GM19395 (cell line): Measurements from ENCODE around the gene FIBCD1.

Experiments used
- ATAC-seq: cut with Tn5 transposase; IDR thresholded peaks from one replicate; pipeline ENCODE4 v1.9.1; 2021; ENCODE audit warnings: mild to moderate bottlenecking, moderate library complexity; ENCODE audit not compliant: unreplicated experiment

The FIBCD1 gene

GRCh38 chr9:130884111-130884531, 54.9 kb downstream of the FIBCD1 start:
- ATAC-seq, result no peak

GRCh38 chr9:130883479-130883878, 55.6 kb downstream of the FIBCD1 start:
- no peak for ATAC-seq

GRCh38 chr9:130882696-130883225, 56.3 kb downstream of the FIBCD1 start:
- no peak for ATAC-seq

GRCh38 chr9:130881516-130881915, 57.5 kb downstream of the FIBCD1 start:
- no peak for ATAC-seq

GRCh38 chr9:130880599-130881220, 58.3 kb downstream of the FIBCD1 start:
- no peak for ATAC-seq

GRCh38 chr9:130879863-130880411, 59.1 kb downstream of the FIBCD1 start:
- no peak for ATAC-seq

- ATAC-seq, result no peak
Measured at GRCh38 chr9:130878295-130878694, 60.8 kb downstream of the FIBCD1 start.

GRCh38 chr9:130877300-130877699, 61.7 kb downstream of the FIBCD1 start:
- ATAC-seq, result no peak

GRCh38 chr9:130874783-130875182, 64.3 kb downstream of the FIBCD1 start:
- no peak for ATAC-seq

- no peak for ATAC-seq
Measured at GRCh38 chr9:130873966-130874365, 65.1 kb downstream of the FIBCD1 start.

- no peak for ATAC-seq
Measured at GRCh38 chr9:130872912-130873503, 66.0 kb downstream of the FIBCD1 start.

GRCh38 chr9:130872508-130872907, 66.5 kb downstream of the FIBCD1 start:
- no peak for ATAC-seq

GRCh38 chr9:130872093-130872492, 67.0 kb downstream of the FIBCD1 start:
- ATAC-seq, result no peak

GRCh38 chr9:130871395-130872062, 67.5 kb downstream of the FIBCD1 start:
- no peak for ATAC-seq

- ATAC-seq, result peak; percentile 76
Measured at GRCh38 chr9:130870491-130871381, 68.3 kb downstream of the FIBCD1 start.

- ATAC-seq, result no peak
Measured at GRCh38 chr9:130869250-130869649, 69.8 kb downstream of the FIBCD1 start.

- ATAC-seq, result no peak
Measured at GRCh38 chr9:130868230-130868629, 70.8 kb downstream of the FIBCD1 start.

- ATAC-seq, result no peak
Measured at GRCh38 chr9:130867556-130867955, 71.5 kb downstream of the FIBCD1 start.

GRCh38 chr9:130866474-130866965, 72.5 kb downstream of the FIBCD1 start:
- no peak for ATAC-seq

- ATAC-seq, result no peak
Measured at GRCh38 chr9:130865921-130866320, 73.1 kb downstream of the FIBCD1 start.

GRCh38 chr9:130864541-130864940, 74.5 kb downstream of the FIBCD1 start:
- no peak for ATAC-seq
